Measurements from ENCODE around the gene CNOT1. TPM values are rescaled to one million over a fixed set of nuclear protein-coding genes. Genes with fewer than 3 reads are reported as not detected.
"Not testable (repeated sequence)": the region's sequence is repeated elsewhere in the genome, so short reads cannot be mapped to it uniquely, and the experiment has no call there.

Gene CNOT1
- polyA plus RNA-seq (ENCODE audit: insufficient read length): 92.5 TPM

DNA sequence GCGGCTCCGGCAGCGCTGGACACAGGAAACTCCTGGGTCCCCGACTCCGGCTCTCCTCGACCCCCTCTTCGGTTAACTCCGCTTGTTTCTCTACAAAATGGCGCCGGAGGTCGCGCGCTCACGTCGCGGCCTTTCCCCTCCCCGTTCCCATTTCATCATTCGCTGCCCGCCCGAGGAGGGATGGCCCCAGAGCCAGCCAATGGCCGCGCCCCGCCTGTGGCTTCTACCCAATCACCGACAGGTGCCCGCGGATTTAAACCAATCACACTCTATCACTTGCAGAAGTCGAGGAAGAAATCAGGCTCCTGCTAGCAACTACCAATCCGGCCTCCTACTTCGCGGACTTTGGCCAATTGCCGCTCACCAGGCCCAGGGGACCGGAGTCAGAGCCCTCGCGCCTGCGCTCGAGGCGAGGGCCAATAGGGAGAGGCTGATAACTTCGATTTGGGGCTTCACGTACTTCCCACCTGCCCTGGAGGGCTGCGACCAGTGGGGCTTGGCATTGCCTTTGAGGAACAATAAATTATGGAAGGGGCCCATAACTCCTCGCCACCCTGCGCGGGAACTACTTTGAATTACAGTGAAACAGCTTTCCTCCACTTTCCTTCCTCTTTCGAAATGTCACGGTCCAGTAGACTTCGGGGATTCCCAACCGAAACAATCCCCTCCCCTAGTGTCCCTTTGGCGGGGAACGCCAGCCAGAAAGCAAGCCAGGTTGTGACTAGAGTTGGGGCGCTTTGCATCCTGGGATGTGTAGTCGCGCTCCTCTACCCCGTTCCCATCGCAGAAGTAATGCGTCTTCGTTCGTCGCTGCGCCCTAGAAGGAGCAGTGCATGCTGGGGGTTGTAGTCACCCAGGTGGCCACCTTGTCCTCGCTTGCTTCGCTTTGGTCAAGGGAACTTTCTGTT is at the start of gene CNOT1:
Gene CNOT1 (minus strand): TSS at position 94 of the 908 bp plus-strand sequence. CDS start 30,489 bp downstream, outside the sequence.
- DNase-seq: peak; percentile 100

- no peak for DNase-seq
Measured at GRCh38 chr16:58678716-58679115, 49.1 kb upstream of the CNOT1 start.

- no peak for DNase-seq
Measured at GRCh38 chr16:58678269-58678668, 48.6 kb upstream of the CNOT1 start.

DNA sequence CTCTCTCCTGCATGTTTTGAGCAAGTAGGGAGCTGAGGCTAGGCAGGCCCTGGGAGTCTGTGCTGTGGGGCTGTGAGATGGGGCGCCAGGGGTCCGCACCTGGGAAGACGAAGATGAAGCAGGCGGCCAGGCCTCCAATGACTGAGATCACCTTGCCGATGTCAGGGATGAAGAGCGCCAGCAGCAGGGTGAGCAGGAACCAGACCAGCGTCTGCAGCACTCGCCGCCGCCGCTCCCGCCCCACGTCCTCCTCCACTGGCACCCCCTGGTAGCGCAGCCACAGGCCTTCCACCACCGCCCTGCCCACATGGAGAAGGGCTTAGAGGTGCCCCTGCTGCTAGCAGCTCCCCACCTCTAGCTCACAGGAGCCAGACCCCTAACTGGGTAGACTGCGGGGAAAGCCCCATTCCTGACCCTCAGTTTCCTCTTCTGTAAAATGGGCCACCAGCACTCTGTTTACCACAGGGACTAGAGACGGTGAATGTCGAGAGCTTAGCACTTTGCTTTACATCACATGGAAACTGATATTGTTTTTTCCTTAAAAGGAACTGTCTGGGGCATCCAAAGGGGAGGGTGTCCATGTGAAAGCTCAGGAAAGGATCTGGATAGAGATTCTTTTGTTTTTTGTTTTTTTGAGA is 41.4 kb upstream of the CNOT1 start:
- no peak for DNase-seq

- no peak for DNase-seq
Measured at GRCh38 chr16:58670177-58670576, 40.6 kb upstream of the CNOT1 start.

DNA sequence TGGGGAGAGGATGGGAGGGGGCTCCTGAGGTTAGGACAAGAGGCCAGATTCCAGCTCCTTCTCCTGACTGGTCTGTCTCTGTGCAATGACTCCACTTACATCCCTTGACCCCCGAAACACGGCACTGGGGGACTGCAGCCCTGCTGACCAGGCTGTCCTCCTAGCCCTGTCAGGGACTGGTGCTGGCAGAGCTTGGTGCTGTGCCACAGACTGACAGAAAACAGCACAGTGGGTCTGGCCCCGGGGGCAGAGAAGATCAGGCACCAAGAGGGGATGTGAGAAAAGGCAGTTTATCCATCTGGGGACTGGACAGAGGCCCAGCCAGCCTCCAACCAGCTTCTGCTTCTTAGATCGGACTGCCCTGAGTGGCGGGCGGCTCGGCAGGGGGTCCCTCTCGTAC is 35.6 kb upstream of the CNOT1 start:
- no peak for DNase-seq

GRCh38 chr16:58661199-58661830 is 31.7 kb upstream of the CNOT1 start:
- peak; percentile 73 for DNase-seq

DNA sequence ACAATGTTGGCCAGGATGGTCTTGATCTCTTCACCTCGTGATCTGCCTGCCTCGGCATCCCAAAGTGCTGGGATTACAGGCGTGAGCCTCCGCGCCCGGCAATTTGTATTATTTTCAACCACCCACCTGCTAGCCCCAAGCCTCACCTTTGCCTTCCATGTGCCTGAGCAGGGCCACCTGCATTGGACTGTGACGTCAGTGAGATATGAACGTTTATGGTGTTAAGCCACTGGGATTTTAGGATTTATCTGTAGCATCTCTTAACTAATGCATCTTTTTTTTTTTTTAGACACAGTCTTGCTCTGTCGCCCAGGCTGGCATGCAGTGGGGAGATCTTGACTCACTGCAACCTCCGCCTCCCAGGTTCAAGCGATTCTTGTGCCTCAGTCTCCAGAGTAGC is 30.3 kb upstream of the CNOT1 start:
- DNase-seq: not testable (repeated sequence)

DNA sequence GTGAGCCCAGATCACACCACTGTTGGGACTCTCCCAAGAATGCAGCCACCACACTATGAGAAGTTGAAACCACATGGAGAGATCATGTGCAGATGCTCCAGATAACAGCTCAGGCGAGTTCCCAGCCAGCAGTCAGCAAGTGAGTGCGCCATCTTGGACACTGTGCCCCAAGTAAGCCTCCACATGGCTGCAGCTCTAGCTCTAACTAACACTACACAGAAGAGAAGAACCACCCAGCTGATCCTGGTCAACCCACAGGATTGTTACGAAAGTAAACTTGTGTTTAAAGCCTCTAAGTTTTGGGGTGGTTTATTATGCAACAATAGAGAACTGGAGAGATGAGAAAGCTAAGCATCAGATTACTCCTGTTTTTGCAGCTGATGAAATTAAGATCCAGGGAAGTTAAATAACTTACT is 29.2 kb upstream of the CNOT1 start:
- DNase-seq: no peak

GRCh38 chr16:58656899-58657298 is 27.3 kb upstream of the CNOT1 start:
- no peak for DNase-seq

DNA sequence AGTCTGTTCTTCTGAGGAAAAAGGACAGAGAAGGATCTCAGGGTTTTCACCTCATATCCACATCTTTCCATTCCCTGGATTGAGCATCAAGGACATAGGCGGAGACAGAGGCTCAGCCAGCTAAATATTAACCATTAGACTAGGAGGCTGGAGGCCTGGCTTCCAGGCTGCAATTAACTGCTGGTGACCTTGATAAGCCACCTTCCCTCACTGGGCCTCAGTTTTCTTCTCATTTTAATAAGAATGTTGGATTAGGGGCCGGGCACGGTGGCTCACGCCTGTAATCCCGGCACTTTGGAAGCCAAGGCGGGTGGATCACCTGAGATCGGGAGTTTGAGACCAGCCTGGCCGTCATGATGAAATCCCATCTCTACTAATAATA is 25.6 kb upstream of the CNOT1 start:
- DNase-seq: no peak

DNA sequence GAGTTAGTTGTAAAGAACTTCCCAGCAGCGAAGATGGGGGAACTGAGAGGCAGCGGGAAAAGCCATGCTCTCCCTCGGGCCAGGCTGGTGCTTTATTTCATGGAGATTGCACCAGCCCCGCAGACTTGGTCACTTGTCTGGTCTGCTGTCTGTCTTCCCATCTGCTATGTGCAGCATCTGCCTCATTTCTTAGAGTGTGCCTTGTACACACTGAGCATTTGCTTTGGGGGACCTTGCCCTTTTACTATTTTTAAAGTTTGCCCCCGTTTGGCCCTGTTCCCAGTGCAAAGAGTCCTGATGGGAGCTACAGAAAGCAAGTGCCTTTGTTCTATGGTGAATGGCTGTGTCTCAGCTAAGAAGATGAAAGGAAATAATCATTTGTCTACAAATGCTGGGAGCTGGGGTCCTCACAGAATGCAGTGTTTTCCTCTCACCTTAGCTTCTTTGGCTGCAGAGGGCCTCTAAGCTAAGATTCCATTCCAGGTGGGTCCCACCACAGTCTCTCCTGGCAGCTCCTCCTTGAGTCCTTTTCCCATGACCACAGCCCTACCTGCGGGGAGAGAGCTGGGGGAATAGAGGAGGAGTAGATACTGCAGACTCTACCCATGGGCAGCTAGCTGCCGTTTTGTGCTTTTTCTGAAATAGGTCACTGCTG is 25.1 kb upstream of the CNOT1 start:
- no peak for DNase-seq

DNA sequence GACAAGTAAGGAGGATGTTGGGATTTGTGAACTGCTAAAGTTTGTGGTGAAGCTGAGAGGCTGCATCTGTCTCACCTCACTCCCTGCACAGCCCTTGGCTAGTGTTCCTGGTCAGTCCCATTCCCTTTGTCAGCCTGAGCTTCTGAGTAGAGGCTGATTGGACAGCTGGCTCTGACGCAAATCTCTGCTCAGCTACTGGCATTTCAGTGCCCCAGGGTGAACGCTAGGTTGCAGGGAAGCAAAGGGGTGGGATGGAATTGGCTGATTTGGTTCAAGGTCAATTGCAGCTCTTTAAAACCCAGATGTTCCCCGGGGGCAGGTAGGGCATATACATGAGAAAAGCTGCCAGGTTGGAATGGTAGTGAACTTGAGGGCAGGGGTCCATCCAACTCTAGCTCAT is 23.1 kb upstream of the CNOT1 start:
- DNase-seq: no peak

DNA sequence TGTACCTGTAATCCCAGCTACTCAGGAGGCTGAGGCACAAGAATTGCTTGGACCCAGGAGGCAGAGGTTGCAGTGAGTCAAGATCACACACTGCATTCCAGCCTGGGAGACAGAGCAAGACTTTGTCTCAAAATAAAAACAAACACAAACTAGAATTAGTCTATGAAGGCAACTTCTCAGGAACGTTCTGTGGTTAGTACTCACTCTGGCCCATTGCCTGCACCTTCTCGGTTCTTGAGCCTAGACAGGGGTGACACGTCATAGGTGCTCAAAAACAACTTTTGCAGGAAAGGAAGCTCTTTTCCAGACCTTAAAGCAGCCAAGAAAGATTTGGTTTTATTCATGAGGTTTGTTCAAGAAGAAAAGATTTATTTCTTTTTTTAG is 22.3 kb upstream of the CNOT1 start:
- no peak for DNase-seq

DNA sequence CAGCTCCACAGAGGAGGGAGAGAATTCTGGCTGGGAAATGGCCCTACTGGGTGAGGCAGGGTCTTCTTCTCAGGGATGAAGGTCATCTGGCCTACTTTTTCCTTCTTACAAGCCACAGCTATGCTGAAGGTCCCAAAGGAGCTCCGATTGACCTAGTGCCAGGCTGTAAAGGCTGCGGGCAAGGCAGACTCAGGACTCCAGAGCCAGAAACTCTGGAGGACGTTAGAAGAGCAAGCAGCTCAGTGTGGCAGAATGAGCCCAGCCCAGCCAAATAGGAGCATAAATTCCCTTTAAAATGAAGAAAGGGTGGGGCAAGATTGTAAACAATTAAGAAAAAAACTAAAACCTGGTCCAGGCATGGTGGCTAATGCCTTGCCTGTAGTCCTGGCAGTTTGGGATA is 20.1 kb upstream of the CNOT1 start:
- DNase-seq: no peak

GRCh38 chr16:58647107-58647506 is 17.5 kb upstream of the CNOT1 start:
- DNase-seq: no peak

DNA sequence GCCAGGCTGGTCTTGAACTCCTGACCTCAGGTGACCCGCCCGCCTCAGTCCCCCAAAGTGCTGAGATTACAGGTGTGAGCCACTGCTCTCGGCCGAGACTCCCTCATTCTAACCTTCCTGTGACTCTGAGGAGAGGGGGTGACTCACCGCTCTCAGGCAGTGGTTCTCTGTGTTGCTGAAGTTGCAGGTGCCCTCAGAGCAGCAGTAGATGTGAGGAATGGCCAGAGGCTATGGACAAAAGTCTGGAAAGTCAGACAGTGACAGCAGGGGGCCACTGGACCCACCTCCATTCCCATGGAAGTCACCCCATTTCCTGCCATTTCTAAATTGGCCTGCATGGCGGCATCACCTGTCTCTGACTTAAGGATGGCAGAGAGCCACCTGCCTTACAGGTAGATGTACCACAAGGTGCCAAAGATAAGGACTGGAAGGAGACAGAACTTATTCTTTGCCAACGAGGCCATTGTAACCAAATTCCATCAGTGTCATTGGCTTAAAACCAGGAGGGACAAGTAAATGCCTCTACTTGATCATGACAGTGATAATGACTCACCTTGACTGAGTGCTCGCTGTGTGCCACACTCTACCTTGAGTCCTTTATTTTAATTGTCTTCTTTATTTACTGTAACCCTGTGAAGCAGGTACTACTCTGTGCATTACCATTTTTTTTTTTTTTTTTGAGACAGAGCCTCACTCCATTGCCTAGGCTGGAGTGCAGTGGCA is 15.3 kb upstream of the CNOT1 start:
- no peak for DNase-seq

DNA sequence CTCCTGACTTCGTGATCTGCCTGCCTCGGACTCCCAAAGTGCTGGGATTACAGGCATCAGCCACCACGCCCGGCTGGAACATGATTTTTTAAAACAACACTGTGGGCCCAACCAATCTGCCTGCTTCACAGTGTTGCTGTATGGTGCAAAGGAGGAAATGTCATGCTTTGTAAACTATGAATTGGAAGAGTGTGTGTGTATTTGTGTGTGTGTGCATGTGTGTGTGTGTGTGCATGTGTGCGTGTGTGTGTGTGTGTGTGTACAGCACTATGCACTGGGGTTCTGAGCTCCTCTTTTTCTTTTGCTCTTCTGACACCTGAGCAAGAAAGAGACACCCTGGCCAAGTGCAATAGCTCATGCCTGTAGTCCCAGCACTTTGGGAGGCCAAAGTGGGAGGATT is 14.5 kb upstream of the CNOT1 start:
- no peak for DNase-seq

DNA sequence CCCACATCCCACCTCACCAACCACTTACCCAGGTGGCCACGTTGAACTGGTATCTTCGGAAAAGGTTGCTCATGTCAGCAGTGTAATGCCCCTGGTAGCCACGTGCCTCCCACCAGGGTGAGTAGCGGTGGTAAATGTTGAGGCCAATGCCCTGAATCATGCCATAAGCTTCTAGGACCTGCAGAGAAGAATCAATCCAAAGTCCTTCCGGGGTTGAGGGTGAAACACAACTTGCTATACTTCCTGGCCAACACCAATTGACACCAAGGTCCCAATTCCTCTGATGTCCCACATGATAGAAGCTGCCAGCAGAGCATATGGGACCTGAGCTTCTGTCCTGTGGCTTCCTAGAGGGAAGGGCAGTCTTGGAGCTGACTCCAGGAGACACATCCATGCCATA is 11.3 kb upstream of the CNOT1 start:
- no peak for DNase-seq

- DNase-seq: no peak
Measured at GRCh38 chr16:58639836-58640235, 10.2 kb upstream of the CNOT1 start.

DNA sequence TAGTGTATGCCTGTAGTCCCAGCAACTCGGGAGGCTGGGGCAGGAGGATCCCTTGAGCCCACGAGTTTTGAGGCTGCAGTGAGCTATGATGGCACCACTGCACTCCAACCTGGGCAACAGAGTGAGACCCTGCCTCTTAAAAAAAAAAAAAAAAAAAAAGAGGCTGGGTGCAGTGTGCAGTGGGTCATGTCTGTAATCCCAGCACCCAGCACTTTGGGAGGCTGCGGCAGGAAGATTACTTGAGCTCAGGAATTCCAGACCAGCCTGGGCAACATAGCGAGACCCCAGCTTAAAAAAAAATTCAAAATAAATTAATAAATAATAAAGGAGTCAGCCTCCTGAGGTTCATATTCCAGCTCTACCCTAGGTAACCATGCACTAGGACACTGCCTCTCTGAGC is 9.6 kb upstream of the CNOT1 start:
- DNase-seq: no peak
